GM23338 (cell line): ENCODE measurements around the gene PSMD11.

Source experiments
- CREB1 ChIP-seq: fragments of 250-450 bp; sonication (Bioruptor Pico); IDR thresholded peaks from 2 replicates; pipeline ENCODE4 v1.5.0; 2020; ENCODE audit warnings: low read depth, mild to moderate bottlenecking, moderate library complexity
- CTCF ChIP-seq, 2 experiments: fragments of 200-600 bp in 1 of 2; sonication (generic) in 1 of 2; conservative IDR thresholded peaks; 2 replicates each; pipeline versions ENCODE4 v1.5.1 to v1.6.1; 2016 to 2017; ENCODE audit warnings: antibody characterized with exemption in 2 of 2, low read depth in 2 of 2, mild to moderate bottlenecking in 2 of 2, moderate library complexity in 1 of 2
- ETS1 ChIP-seq: IDR thresholded peaks from 2 replicates; pipeline ENCODE4 v1.6.1; 2016; ENCODE audit warnings: antibody characterized with exemption
- EZH2 ChIP-seq: fragments of 200-600 bp; sonication (generic); IDR thresholded peaks from one replicate; pipeline ENCODE4 v1.8.0; 2017; ENCODE audit warnings: antibody characterized with exemption, mild to moderate bottlenecking, low read depth; ENCODE audit not compliant: unreplicated experiment
- EZH2phosphoT487 ChIP-seq: fragments of 200-600 bp; sonication (generic); IDR thresholded peaks from one replicate; pipeline ENCODE4 v1.8.1; 2018; ENCODE audit warnings: antibody characterized with exemption; ENCODE audit not compliant: unreplicated experiment
- JUNB ChIP-seq: IDR thresholded peaks from one replicate; pipeline ENCODE4 v1.6.1; 2016; ENCODE audit warnings: antibody characterized with exemption; ENCODE audit not compliant: unreplicated experiment
- NANOG ChIP-seq: IDR thresholded peaks from 2 replicates; pipeline ENCODE4 v1.6.1; 2016; ENCODE audit warnings: antibody characterized with exemption, borderline replicate concordance
- POLR2AphosphoS5 ChIP-seq: IDR thresholded peaks from 2 replicates; pipeline ENCODE4 v1.6.1; 2016; ENCODE audit warnings: antibody characterized with exemption, low read depth
- REST ChIP-seq: IDR thresholded peaks from one replicate; pipeline ENCODE4 v1.6.1; 2018; ENCODE audit warnings: antibody characterized with exemption; ENCODE audit not compliant: unreplicated experiment
- STAT1 ChIP-seq: IDR thresholded peaks from one replicate; pipeline ENCODE4 v1.6.1; 2016; ENCODE audit warnings: antibody characterized with exemption; ENCODE audit not compliant: unreplicated experiment
- ZNF114 ChIP-seq: fragments of 250-450 bp; sonication (Bioruptor Pico); IDR thresholded peaks from 2 replicates; pipeline ENCODE4 v1.5.0; 2020; ENCODE audit warnings: mild to moderate bottlenecking, moderate library complexity
- ZNF331 ChIP-seq: fragments of 250-450 bp; sonication (Bioruptor Pico); IDR thresholded peaks from 2 replicates; pipeline ENCODE4 v1.5.0; 2020; ENCODE audit warnings: low read depth, mild to moderate bottlenecking, moderate library complexity

GRCh38 chr17:32497431-32498205, 53.3 kb downstream of the PSMD11 start:
- TF ChIP-seq CTCF (conservative IDR thresholded peaks at IDR 0.05; ENCODE audit: low read depth in 2 of 2) = peak in 1 of 2 experiments; percentile 55; a peak in 2 of 4 replicates
- TF ChIP-seq REST = no peak
- no peak for TF ChIP-seq POLR2AphosphoS5
- TF ChIP-seq EZH2 = no peak
- no peak for TF ChIP-seq STAT1
- TF ChIP-seq CREB1 (CRISPR knock-in tag) = no peak
- TF ChIP-seq ZNF331 (CRISPR knock-in tag) = no peak
- no peak for TF ChIP-seq ETS1
- no peak for TF ChIP-seq NANOG
- no peak for TF ChIP-seq EZH2phosphoT487
- no peak for TF ChIP-seq JUNB
- TF ChIP-seq ZNF114 (CRISPR knock-in tag) = no peak
